Activated T-helper 17 cell treated with anti-CD3 and anti-CD28 coated beads, Interleukin-2, amount 50 U/mL, for 72 hours (primary cell): ENCODE measurements around the gene TSSK3. TPM values are rescaled to one million over a fixed set of nuclear protein-coding genes. Genes with fewer than 3 reads are reported as not detected.

Experiments
- ATAC-seq: fragments of 150-1000 bp; cut with Tn5 transposase; replicated peaks from 2 replicates; pipeline ENCODE4 v1.10.0; 2021; ENCODE audit warnings: mild to moderate bottlenecking, moderate library complexity
- H3K27ac Mint-ChIP-seq: one replicate; pipeline ENCODE4 v1.8.0; 2022; ENCODE audit warnings: mixed read lengths
- H3K27me3 Mint-ChIP-seq: one replicate; pipeline ENCODE4 v1.8.0; 2022; ENCODE audit warnings: mixed read lengths
- H3K36me3 Mint-ChIP-seq: one replicate; pipeline ENCODE4 v1.8.0; 2022; ENCODE audit warnings: low read depth, mild to moderate bottlenecking, mixed read lengths
- H3K4me1 Mint-ChIP-seq: one replicate; pipeline ENCODE4 v1.8.0; 2022; ENCODE audit warnings: mixed read lengths
- H3K4me3 Mint-ChIP-seq: one replicate; pipeline ENCODE4 v1.8.0; 2022; ENCODE audit warnings: mild to moderate bottlenecking, mixed read lengths
- H3K9me3 Mint-ChIP-seq: one replicate; pipeline ENCODE4 v1.8.0; 2022; ENCODE audit warnings: mixed read lengths
- total RNA-seq, 2 donors: library from RNA; stranded (reverse); gene quantifications; one replicate each; pipeline ENCODE4 v1.2.3, GENCODE V29; 2022

Gene TSSK3, protein sequence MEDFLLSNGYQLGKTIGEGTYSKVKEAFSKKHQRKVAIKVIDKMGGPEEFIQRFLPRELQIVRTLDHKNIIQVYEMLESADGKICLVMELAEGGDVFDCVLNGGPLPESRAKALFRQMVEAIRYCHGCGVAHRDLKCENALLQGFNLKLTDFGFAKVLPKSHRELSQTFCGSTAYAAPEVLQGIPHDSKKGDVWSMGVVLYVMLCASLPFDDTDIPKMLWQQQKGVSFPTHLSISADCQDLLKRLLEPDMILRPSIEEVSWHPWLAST
- total RNA-seq: 1 to 10 TPM in 1 of 2 donors, under 1 TPM in 1; 0.61 to 1.7 TPM

DNA sequence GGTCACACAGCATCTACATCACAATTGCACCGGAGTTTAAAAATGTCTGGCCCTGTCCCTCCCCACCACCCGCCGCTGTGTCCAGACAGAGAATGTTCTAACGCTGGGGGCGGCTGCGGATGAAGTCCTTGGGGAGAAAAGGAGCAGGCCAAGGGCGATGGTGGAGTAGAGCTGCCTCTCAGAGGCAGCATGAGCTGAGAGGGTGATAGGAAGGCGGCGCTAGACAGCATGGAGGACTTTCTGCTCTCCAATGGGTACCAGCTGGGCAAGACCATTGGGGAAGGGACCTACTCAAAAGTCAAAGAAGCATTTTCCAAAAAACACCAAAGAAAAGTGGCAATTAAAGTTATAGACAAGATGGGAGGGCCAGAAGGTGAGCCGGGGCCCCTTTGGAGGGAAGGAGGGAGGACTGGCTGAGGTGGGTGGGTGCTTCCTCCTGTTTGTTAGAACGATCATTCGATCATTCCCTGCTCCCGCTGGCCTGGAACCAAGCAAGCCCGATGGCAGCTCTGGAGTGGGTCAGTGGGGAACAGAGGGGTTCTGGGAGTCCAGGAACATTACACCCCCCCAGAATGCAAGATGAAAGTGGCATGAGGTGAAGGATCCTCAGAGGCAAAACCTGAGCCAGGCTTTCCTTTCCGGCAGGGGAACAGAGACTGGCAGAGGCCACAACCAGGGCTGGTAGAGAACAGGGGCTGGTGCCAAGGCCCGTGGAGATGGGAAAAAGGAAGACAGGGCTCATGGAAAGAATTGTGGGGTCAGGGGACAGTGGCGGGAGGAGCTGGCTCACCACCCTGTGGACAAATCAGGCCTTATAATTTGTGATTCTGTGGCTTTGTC, at the start of gene TSSK3, which contains the start of gene FAM229A:
TSS of gene TSSK3 (plus strand) at position 66 of the 840 bp plus-strand sequence. CDS start at position 229, 163 bp downstream.
TSS of gene FAM229A (minus strand) at position 12 of the 840 bp plus-strand sequence. CDS start 394 bp downstream, outside the sequence.
- no peak for ATAC-seq
- H3K27ac Mint-ChIP-seq: no peak within 1 kb of the TSS
- no peak within 1 kb of the TSS for H3K4me3 Mint-ChIP-seq

GRCh38 chr1:32316903-32317277, 45.4 kb upstream of the TSSK3 start:
- Mint-ChIP-seq H3K4me1 (peaks cover 20% of the 10 kb centered on the region), H3K4me3 (no peak overlapping the region), H3K36me3 (peaks cover 64% of the 10 kb centered on the region), H3K27me3 (no peaks in the 10 kb centered on the region), H3K9me3 (no peaks in the 10 kb centered on the region), H3K27ac (peak overlapping the region; percentile 56)
- no peak for ATAC-seq

More for the DNA sequence above, at the start of gene TSSK3, which contains the start of gene FAM229A:
- Mint-ChIP-seq H3K36me3 (peaks cover 51% of the 10 kb centered on the region), H3K9me3 (no peaks in the 10 kb centered on the region), H3K27me3 (peaks cover 4% of the 10 kb centered on the region), H3K4me1 (peaks cover 12% of the 10 kb centered on the region)

DNA sequence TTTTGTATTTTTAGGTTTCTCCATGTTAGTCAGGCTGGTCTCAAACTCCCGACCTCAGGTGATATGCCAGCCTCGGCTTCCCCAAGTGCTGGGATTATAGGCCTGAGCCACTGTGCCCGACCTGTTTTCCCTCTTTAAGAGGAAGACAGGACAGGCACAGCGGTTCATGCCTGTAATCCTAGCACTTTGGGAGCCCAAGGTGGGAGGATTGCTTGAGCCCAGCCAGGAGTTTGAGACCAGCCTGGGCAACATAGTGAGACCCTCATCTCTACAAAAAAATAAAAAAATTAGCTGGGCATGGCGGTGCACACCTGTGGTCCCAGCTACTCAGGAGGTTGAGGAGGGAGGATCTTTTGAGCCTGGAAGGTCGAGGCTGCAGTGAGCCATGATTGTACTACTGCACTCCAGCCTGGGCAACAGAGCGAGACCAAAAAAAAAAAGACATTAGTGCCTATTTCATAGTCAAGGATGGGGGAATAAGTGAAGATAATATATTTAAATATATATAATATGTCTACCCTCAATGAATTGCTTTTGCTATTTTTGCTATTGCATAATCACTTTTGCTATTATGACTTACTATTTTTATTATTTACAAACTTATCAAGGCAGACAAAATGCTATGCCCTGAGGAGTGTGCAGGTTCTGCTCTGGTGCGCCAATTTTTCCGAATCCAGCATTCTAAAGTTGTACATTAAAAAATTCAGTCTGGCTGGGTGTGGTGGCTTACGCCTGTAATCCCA, 44.0 kb upstream of the TSSK3 start:
- H3K4me3 Mint-ChIP-seq: no peak overlapping the region
- no peaks in the 10 kb centered on the region for H3K9me3 Mint-ChIP-seq
- H3K4me1 Mint-ChIP-seq: peaks cover 23% of the 10 kb centered on the region
- no peak overlapping the region for H3K27ac Mint-ChIP-seq
- H3K27me3 Mint-ChIP-seq: no peaks in the 10 kb centered on the region
- H3K36me3 Mint-ChIP-seq: peaks cover 72% of the 10 kb centered on the region
- ATAC-seq: no peak

- Mint-ChIP-seq H3K4me3 (peak overlapping the region; percentile 51), H3K27ac (peak overlapping the region; percentile 63), H3K9me3 (no peaks in the 10 kb centered on the region), H3K27me3 (no peaks in the 10 kb centered on the region), H3K4me1 (peaks cover 15% of the 10 kb centered on the region), H3K36me3 (peaks cover 77% of the 10 kb centered on the region)
- peak; percentile 58 for ATAC-seq
Measured at GRCh38 chr1:32321712-32322291, 40.5 kb upstream of the TSSK3 start.

DNA sequence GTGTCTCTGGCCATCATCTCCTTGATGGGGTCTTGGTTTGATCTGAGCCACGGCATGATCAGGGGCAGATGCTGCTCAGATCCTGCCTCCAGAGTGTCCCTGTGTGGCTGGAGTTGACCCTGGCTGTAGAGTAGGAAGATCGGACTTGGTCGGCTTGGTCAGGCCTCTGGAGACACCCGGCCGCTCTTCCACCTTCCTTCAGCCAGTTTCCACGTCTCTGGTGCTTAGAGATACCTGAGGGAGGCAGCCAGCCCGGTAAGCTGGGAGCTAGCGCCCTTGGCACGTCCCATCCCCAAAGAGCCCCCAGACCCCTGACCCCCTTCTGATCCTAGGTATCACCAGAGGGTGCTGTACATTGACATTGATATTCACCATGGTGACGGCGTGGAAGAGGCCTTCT, 35.1 kb upstream of the TSSK3 start:
- H3K9me3 Mint-ChIP-seq: no peaks in the 10 kb centered on the region
- H3K27ac Mint-ChIP-seq: no peak overlapping the region
- no peak overlapping the region for H3K4me3 Mint-ChIP-seq
- peaks cover 90% of the 10 kb centered on the region for H3K36me3 Mint-ChIP-seq
- H3K27me3 Mint-ChIP-seq: no peaks in the 10 kb centered on the region
- peaks cover under 1% of the 10 kb centered on the region for H3K4me1 Mint-ChIP-seq
- no peak for ATAC-seq

DNA sequence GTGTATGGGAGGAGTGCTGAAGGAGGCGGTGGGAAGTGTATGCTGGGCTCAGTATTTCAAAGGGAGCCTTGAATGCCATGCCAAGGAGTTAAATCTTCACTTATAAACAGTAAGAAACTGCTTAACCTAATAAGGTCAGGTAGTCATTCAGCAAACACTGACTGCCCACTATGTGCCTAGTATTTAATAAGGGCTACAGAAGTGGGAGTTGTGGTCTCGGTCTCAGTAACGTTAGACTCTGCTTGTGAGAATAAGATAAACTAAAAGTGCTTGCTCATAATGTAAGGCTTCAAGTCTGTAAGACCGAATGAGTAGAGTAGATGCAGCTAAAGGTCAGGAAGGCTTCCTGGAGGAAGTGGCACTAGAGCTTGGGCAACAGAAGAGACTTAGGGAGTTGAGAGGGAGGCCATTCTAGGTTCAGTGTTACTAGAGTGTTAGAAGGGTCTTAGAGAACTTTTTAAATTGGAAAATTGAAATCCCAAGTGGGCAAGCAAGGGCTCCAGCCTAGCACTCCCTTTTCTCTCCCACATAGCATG, 32.3 kb upstream of the TSSK3 start:
- no peaks in the 10 kb centered on the region for H3K27me3 Mint-ChIP-seq

DNA sequence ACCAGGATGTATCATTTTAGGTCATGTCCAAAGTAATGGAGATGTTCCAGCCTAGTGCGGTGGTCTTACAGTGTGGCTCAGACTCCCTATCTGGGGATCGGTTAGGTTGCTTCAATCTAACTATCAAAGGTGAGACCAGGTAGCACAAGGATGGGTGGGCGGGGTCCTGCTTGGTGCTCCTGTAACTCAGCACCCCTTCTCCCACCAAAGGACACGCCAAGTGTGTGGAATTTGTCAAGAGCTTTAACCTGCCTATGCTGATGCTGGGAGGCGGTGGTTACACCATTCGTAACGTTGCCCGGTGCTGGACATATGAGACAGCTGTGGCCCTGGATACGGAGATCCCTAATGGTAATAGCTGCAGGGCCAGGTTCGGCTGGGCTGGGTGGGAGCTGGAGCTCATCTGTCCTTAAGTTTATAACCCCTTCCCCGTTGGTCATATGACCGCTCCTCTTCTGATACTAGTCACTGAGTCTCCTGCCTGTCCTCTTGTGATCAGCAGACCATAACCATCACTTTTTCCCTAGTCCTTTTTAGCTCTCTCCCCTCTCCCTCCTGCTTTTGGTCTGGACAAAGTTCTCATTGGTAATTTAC, 31.7 kb upstream of the TSSK3 start:
- Mint-ChIP-seq H3K9me3 (no peaks in the 10 kb centered on the region), H3K27ac (peak overlapping the region; percentile 5), H3K36me3 (peaks cover 78% of the 10 kb centered on the region), H3K27me3 (no peaks in the 10 kb centered on the region), H3K4me1 (peaks cover 7% of the 10 kb centered on the region), H3K4me3 (no peak overlapping the region)
- ATAC-seq: no peak

More for the DNA sequence above, 32.3 kb upstream of the TSSK3 start:
- Mint-ChIP-seq H3K27ac (peak overlapping the region; percentile 5), H3K9me3 (no peaks in the 10 kb centered on the region), H3K4me3 (no peak overlapping the region), H3K4me1 (peaks cover 7% of the 10 kb centered on the region), H3K36me3 (peaks cover 84% of the 10 kb centered on the region)
- ATAC-seq: peak; percentile 66

- no peak for ATAC-seq
- Mint-ChIP-seq H3K27ac (peak overlapping the region; percentile 61), H3K9me3 (no peaks in the 10 kb centered on the region), H3K4me3 (no peak overlapping the region), H3K4me1 (peaks cover 7% of the 10 kb centered on the region), H3K27me3 (no peaks in the 10 kb centered on the region), H3K36me3 (peaks cover 69% of the 10 kb centered on the region)
Measured at GRCh38 chr1:32331549-32331948, 30.8 kb upstream of the TSSK3 start.

GRCh38 chr1:32332290-32333079, 29.9 kb upstream of the TSSK3 start:
- no peak for ATAC-seq
- Mint-ChIP-seq H3K27ac (peak overlapping the region; percentile 61), H3K36me3 (peaks cover 61% of the 10 kb centered on the region), H3K27me3 (no peaks in the 10 kb centered on the region), H3K4me1 (peaks cover 13% of the 10 kb centered on the region), H3K9me3 (no peaks in the 10 kb centered on the region), H3K4me3 (no peak overlapping the region)

DNA sequence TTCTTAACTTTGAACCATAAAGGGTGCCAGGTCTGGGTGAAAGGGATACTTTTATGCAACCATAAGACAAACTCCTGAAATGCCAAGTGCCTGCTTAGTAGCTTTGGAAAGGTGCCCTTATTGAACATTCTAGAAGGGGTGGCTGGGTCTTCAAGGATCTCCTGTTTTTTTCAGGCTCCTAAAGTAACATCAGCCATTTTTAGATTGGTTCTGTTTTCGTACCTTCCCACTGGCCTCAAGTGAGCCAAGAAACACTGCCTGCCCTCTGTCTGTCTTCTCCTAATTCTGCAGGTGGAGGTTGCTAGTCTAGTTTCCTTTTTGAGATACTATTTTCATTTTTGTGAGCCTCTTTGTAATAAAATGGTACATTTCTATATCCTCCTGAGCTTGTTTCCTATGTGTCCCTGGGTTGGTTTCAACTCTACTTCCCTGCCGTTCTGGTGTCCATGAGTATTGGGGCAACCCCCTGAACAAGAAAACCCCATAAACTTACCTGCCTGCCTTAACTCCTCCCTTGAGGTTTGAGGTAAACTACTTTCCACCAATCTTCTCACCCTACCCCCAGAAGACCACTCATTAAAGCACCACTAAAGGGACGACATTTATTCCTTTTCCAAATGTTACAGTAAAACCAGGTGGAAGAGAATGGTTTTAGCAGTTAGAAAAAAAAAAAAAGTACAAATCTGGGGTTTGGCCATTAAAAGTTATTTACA, 28.9 kb upstream of the TSSK3 start:
- Mint-ChIP-seq H3K9me3 (no peaks in the 10 kb centered on the region), H3K4me1 (peaks cover 21% of the 10 kb centered on the region), H3K27ac (peak overlapping the region; percentile 56), H3K4me3 (peak overlapping the region; percentile 47), H3K27me3 (no peaks in the 10 kb centered on the region), H3K36me3 (peaks cover 52% of the 10 kb centered on the region)
- no peak for ATAC-seq

- H3K27ac Mint-ChIP-seq: peak overlapping the region; percentile 56
- peaks cover 43% of the 10 kb centered on the region for H3K36me3 Mint-ChIP-seq
- no peaks in the 10 kb centered on the region for H3K27me3 Mint-ChIP-seq
Measured at GRCh38 chr1:32334274-32334861, 28.0 kb upstream of the TSSK3 start.

GRCh38 chr1:32334864-32335534, 27.3 kb upstream of the TSSK3 start:
- no peak overlapping the region for H3K27ac Mint-ChIP-seq
- peak overlapping the region; percentile 74 for H3K4me3 Mint-ChIP-seq
- peaks cover 36% of the 10 kb centered on the region for H3K36me3 Mint-ChIP-seq
- no peaks in the 10 kb centered on the region for H3K27me3 Mint-ChIP-seq
- peak; percentile 18 for ATAC-seq
- no peaks in the 10 kb centered on the region for H3K9me3 Mint-ChIP-seq
- peaks cover 31% of the 10 kb centered on the region for H3K4me1 Mint-ChIP-seq

More at GRCh38 chr1:32334274-32334861, 28.0 kb upstream of the TSSK3 start:
- Mint-ChIP-seq H3K9me3 (no peaks in the 10 kb centered on the region), H3K4me3 (peak overlapping the region; percentile 74), H3K4me1 (peaks cover 26% of the 10 kb centered on the region)
- no peak for ATAC-seq
